ENCODE results near the gene CHPF.
A peak's percentile ranks its signal among the peaks of the same experiment; 100 is the strongest.

CHPF gene

DNA sequence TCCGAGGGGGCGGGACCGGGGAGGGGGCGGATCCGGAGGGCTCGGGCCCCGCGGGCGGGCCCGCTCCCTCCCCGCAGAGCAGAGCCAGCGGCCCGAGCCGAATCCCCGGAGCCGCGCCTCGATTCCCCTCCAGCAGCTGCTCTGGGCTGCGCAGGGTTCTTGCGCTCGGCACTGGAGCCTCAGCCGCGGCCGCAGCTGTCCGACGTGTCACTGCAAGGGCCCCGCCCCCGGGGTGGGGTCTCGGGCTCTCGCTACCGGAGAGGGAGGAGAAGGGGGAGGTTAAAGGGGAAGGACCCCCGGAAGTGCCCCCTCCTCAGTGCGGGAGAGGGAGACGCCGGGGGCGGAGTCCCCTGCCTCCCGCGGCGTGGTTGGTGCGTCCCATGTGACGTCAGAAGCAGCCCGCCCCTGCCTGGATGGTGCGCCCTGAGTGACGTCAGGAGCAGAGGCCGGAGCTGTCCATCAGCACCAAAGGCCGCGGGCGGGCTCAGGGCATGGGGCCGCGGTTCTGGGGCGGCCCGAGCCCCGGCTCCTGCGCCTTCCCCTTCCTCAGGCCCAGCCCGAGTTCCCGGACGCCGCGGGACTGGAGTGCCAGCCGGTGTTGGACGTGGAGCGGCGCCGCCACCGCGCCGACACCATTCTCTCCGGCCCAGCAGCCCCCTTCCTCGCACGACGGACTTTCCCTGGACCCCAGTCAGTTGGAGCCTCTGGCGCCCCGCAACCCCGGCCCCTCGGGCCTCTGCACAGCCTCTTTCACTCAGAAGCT lies at the start of gene CHPF, which contains the start of gene TMEM198:
CHPF (minus strand) TSS at position 214 of the 763 bp plus-strand sequence. CDS start 271 bp downstream, outside the sequence.
TMEM198 (plus strand) TSS at position 433 of the 763 bp plus-strand sequence. CDS start 700 bp downstream, outside the sequence.
- peak; percentile 81 to 89 (median 81) for DNase-seq

- DNase-seq = no peak
These were observed 49.5 kb upstream of the CHPF start for GRCh38 chr2:219593154-219593553.

DNA sequence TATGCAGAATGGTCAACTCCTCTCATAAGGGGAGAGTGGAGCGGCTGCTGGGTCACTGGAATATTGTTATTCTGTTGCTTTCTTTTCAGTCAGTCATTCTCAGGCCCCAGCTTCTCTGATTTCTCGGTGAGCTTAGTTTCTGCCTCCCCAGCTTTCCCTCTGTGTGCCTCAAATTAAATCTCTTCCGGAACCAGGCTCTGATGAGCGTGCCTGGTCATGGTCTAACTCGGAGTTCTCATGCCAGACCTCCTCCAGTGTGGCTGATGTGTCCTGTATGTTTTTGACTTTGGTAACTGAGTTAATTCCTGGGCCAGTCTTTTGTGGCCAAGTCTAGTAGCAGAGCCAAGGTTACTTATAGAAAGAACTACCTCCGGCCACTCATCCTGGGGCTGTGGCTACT lies 49.1 kb upstream of the CHPF start:
- DNase-seq = no peak

- no peak for DNase-seq
These were observed 47.5 kb upstream of the CHPF start for GRCh38 chr2:219591091-219591490.

DNA sequence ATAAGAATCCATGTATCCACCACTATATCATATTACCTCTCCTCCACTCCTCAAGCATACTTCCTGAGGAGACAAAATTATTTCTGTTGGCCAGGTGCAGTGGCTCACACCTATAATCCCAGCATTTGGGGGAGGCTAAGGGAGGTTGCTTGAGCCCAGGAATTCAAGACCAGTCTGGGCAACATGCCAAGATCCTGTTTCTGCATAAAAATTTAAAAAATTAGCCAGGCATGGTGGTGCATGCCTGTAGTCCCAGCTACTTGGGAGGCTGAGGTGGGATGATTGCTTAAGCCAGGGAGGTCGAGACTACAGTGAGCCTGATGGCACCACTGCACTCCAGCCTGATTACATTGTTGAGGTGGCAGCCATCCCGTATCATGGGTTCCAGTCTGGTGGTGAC lies 37.7 kb upstream of the CHPF start:
- no peak for DNase-seq

- DNase-seq = no peak
These were observed 35.4 kb upstream of the CHPF start for GRCh38 chr2:219578811-219579613.

GRCh38 chr2:219576505-219577388 lies 33.1 kb upstream of the CHPF start:
- DNase-seq = no peak

DNA sequence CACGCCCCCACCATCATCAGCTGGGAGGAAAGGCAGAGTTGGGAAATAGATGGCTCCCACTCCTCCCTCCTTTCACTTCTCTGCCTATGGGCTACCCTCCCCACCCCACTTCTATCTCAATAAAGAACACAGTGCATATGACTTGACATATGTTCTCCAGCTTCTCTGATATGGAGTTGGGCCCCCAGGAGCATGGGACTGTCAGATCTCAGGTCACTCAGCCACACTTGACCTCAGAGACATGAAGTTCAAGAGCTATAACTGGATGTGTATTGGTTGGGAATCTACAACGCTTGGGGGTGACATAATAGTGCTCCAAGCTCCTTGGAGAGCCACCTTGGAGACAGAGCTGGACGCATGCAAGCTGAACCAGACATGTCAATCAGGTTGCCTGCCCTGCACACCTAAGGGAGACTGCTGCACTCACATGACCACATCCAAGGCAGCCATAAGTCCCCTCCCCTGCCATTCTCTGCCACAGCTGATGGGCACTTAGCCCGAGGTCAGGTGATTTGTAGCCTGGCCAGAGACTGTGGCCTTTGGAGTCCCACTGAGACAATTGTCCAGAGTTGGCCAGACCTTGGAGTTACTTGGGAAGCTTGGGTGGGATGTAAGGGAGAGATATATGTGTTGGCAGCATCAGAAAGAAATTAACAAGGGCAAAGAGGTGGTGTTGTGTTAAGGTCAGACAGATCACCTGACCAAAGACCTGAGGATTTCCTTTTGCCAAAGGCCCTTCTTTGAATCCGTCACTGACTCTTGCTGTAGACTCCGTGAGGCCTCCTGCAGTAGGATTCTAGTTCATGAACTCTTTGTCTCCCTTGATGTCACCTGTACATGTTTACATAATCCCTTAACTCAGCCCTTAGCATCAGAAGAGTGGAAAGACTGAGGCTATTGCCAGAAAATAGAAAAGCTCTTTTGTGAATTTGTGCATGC lies 32.2 kb upstream of the CHPF start:
- no peak for DNase-seq

DNA sequence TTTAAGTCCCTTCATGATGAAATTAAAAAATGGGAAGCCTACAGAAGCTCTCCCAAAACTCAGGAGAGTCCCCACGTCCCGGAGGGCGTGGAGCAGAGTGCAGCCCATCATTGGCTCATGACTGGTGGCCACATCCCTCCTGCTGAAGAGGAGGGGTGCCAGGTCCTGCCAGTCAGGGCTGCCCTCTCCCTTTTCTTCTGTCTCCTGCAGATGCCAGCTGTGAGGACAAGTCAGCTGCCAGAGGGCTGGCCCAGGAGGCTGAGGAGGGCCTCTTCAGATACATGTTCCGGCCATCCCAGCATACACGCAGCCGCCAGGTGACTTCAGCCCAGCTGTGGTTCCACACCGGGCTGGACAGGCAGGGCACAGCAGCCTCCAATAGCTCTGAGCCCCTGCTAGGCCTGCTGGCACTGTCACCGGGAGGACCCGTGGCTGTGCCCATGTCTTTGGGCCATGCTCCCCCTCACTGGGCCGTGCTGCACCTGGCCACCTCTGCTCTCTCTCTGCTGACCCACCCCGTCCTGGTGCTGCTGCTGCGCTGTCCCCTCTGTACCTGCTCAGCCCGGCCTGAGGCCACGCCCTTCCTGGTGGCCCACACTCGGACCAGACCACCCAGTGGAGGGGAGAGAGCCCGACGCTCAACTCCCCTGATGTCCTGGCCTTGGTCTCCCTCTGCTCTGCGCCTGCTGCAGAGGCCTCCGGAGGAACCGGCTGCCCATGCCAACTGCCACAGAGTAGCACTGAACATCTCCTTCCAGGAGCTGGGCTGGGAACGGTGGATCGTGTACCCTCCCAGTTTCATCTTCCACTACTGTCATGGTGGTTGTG lies 31.1 kb upstream of the CHPF start:
- DNase-seq = no peak

GRCh38 chr2:219573166-219573565 lies 29.6 kb upstream of the CHPF start:
- no peak for DNase-seq

GRCh38 chr2:219572237-219573001 lies 28.8 kb upstream of the CHPF start, which contains the start of gene INHA:
Gene INHA, plus strand, starts transcription at chr2:219572310. Its CDS starts 65 bp downstream, at chr2:219572375.
- no peak for DNase-seq

- DNase-seq = no peak
These were observed 28.0 kb upstream of the CHPF start, which contains the start of gene OBSL1 for GRCh38 chr2:219571311-219572236. Gene OBSL1, minus strand, starts transcription at chr2:219571539. Its CDS starts 307 bp downstream, at chr2:219571232.

DNA sequence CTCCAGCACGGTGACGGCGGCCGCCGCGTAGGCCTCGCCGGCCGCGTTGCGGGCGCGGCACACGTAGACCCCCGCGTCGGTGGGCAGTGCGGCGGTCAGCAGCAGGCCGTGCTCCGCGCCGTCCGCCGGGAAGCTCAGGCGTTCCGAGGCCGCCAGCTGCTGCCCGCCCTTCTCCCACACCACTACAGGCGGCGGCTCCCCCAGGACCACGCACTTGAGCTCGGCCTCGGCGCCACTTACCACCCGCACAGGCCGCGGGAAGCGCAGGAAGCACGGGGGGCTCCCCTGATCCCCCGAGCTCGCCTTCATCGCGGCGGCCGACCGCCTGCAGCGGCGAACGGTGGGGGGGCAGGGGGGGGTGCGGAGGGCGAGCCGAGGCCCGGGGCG lies 27.3 kb upstream of the CHPF start:
- DNase-seq = no peak

GRCh38 chr2:219570194-219570923 lies 26.8 kb upstream of the CHPF start:
- DNase-seq = no peak

DNA sequence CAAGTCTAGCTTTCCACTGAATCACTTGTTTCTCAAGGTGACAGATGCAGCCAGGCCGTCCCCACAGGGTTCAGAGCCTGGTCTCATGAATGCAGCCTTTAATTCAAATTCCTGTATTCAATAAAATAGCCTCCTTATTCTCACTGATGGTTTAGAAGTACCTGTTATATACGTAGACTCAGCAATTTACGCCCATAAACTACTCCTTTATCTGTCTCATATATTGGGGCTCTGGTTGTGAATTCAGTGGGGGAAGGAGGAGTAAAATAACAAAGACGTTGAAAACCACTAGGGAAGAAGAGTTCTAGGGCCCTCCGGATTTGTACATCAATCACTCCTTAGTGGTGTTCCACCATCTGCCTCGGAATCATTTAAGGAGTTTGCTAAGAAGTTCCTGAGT lies 26.0 kb upstream of the CHPF start:
- no peak for DNase-seq

DNA sequence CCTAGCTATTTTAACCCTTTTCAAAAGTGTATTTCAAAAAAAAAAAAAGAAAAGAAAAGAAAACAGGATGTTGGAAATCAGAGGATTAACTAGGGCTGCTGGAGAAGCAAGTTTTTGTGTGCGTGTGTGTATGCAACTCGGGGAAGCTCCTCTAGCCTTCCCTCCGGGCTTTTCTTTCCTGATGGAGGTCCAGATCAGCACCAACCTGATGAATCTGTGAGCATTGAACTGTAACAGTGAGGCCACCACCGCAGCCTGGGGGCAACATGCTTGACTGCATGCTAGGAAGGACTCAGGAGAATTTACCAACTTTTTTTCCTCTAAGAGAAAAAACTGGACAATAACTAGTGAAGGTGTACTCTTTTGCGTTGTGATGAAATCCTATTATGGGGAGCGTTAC lies 25.4 kb upstream of the CHPF start:
- DNase-seq = no peak

DNA sequence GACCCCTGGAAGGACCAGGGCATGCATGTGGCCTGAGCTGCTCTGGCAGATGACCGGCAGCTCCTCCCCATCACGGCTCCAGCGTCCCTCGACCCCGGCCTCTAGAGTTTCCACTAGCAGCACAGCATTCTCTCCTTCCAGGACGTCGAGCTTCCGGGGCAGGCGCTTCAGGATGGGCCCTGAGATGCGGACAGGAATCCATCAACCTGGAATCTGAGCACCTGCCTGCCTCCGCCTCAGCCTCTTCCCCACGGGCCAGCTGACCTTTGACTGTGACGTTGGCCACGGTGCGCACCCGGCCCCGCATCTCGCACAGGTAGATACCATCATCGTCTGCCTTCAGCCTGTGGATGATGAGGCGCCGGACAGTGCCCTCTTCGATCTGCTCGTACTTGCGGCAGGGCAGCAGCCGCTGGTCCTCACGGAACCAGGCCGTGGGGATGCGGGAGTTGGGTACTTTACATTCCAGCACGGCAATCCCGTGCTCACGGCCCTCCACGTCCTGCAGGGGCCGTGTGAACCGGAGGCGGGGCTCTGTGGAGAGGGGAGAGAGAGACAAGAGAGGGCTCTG lies 24.3 kb upstream of the CHPF start:
- no peak for DNase-seq

DNA sequence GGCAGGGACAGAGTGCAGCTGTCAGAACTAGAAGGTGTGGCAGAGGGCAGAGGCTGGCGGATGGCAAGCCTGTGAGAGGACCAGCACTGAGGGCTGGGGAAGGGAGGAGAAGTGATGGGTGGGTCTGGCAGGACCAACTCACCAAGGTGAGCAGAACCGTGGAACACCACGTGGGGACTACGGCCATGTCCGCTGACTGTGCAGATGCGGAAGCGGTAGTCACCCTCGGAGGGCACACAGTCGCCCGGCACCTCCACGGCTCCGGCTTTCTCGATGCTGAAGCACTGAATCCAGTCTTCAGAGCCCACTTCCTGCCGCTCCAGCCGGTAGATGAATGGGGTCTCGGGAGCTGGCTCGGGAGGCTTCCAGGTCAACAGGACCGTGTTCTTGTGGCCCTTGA lies 23.5 kb upstream of the CHPF start:
- no peak for DNase-seq
